OCI-LY1 (cell line): Measurements from ENCODE around the gene HOXA7.

ENCODE experiments used
- EZH2 ChIP-seq: fragments of 200-600 bp; sonication (generic), shearing (Covaris generic); IDR thresholded peaks from 2 replicates; pipeline ENCODE4 v1.8.0; 2017; ENCODE audit warnings: borderline replicate concordance, mixed run types, mild to moderate bottlenecking, antibody characterized with exemption, low read length, moderate library complexity, mixed read lengths
- TF ChIP-seq, protein P1 (sequence below): fragments of 200-600 bp; sonication (generic), shearing (Covaris generic); IDR thresholded peaks from 2 replicates; pipeline ENCODE4 v1.5.1; 2017; ENCODE audit warnings: mild to moderate bottlenecking, antibody characterized with exemption, low read length, moderate library complexity, mixed read lengths

DNA sequence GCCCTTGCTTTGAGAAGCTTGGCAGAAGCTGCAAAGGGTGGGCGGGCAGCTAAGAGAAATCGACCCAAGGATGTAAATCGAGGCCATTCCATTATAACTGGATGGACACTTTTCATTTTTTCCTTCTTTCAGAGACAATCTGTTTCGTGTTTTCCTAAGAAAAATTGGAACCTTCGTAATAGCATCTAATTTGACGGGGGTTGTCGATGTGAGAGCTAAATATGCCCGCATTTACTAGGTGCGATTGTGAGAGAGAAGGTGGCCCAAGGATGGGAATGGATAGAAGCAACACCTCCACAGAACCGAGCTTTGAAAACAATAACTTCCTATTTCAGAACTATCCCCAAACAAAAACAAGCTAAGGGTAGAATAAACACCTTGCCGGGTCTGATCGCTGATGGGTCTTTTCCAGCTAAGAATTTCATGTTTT is 25.1 kb downstream of the HOXA7 start:
- TF ChIP-seq, protein P1, sequence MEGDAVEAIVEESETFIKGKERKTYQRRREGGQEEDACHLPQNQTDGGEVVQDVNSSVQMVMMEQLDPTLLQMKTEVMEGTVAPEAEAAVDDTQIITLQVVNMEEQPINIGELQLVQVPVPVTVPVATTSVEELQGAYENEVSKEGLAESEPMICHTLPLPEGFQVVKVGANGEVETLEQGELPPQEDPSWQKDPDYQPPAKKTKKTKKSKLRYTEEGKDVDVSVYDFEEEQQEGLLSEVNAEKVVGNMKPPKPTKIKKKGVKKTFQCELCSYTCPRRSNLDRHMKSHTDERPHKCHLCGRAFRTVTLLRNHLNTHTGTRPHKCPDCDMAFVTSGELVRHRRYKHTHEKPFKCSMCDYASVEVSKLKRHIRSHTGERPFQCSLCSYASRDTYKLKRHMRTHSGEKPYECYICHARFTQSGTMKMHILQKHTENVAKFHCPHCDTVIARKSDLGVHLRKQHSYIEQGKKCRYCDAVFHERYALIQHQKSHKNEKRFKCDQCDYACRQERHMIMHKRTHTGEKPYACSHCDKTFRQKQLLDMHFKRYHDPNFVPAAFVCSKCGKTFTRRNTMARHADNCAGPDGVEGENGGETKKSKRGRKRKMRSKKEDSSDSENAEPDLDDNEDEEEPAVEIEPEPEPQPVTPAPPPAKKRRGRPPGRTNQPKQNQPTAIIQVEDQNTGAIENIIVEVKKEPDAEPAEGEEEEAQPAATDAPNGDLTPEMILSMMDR = no peak
- no peak for TF ChIP-seq EZH2
